CD8-positive, alpha-beta memory T cell (primary cell): ENCODE measurements around the gene LMTK2. TPM values are rescaled to one million over a fixed set of nuclear protein-coding genes. Genes with fewer than 3 reads are reported as not detected.

Experiments used
- CTCF ChIA-PET: fragments of 350-600 bp; sonication (Branson Sonifier 250); formaldehyde crosslinking; loops from one replicate; lab custom pipeline; 2021; ENCODE audit warnings: antibody characterized with exemption; lab: Charles Lee
- POLR2A ChIA-PET: fragments of 350-600 bp; sonication (Branson Sonifier 250); formaldehyde crosslinking; loops from one replicate; lab custom pipeline; 2021; ENCODE audit warnings: antibody characterized with exemption; lab: Charles Lee
- DNase-seq, 5 donors: peaks; one replicate each; pipeline versions ENCODE4 v3.0.0 to v3.0.0-alpha.2; 2020 to 2022; ENCODE audit warnings: mixed read lengths in 1 of 5
- H3K27ac ChIP-seq: one replicate; pipeline ENCODE4 v1.7.0; 2013; ENCODE audit warnings: low read depth, mild to moderate bottlenecking, low read length, moderate library complexity
- H3K27me3 ChIP-seq: 2 replicates; pipeline ENCODE4 v1.7.0; 2013; ENCODE audit warnings: low read length, mild to moderate bottlenecking; ENCODE audit not compliant: insufficient read depth, poor library complexity, severe bottlenecking
- H3K36me3 ChIP-seq: 2 replicates; pipeline ENCODE4 v1.7.0; 2013; ENCODE audit warnings: mild to moderate bottlenecking, low read length, moderate library complexity; ENCODE audit not compliant: insufficient read depth
- H3K4me1 ChIP-seq: 2 replicates; pipeline ENCODE4 v1.7.0; 2013; ENCODE audit warnings: mild to moderate bottlenecking, low read length, moderate library complexity; ENCODE audit not compliant: insufficient read depth
- H3K4me3 ChIP-seq: 2 replicates; pipeline ENCODE4 v1.7.0; 2013; ENCODE audit warnings: mild to moderate bottlenecking, low read length
- H3K9me3 ChIP-seq: 2 replicates; pipeline ENCODE4 v1.7.0; 2013; ENCODE audit warnings: mild to moderate bottlenecking, low read length
- H3K27ac Mint-ChIP-seq, 8 donors: one replicate each; pipeline ENCODE4 v1.8.0; 2020 to 2021; ENCODE audit warnings: mixed read lengths in 8 of 8, mild to moderate bottlenecking in 6 of 8, inconsistent platforms in 3 of 8, moderate library complexity in 3 of 8
- H3K27me3 Mint-ChIP-seq, 2 donors: one replicate each; pipeline ENCODE4 v1.8.0; 2020 to 2021; ENCODE audit warnings: mixed read lengths in 2 of 2, mild to moderate bottlenecking in 1 of 2, moderate library complexity in 1 of 2
- H3K36me3 Mint-ChIP-seq, 3 donors: one replicate each; pipeline ENCODE4 v1.8.0; 2020 to 2021; ENCODE audit warnings: mixed read lengths in 3 of 3, inconsistent platforms in 1 of 3, mild to moderate bottlenecking in 1 of 3
- H3K4me1 Mint-ChIP-seq, 3 donors: one replicate each; pipeline ENCODE4 v1.8.0; 2020 to 2021; ENCODE audit warnings: mixed read lengths in 3 of 3, inconsistent platforms in 1 of 3, mild to moderate bottlenecking in 1 of 3
- H3K4me3 Mint-ChIP-seq, 7 donors: one replicate each; pipeline ENCODE4 v1.8.0; 2020 to 2021; ENCODE audit warnings: mixed read lengths in 7 of 7, mild to moderate bottlenecking in 6 of 7, moderate library complexity in 4 of 7, inconsistent platforms in 2 of 7
- H3K9me3 Mint-ChIP-seq, 5 donors: one replicate each; pipeline ENCODE4 v1.8.0; 2020 to 2022; ENCODE audit warnings: mixed read lengths in 5 of 5, mild to moderate bottlenecking in 3 of 5, moderate library complexity in 2 of 5, inconsistent platforms in 1 of 5
- polyA plus RNA-seq: library from polyadenylated mRNA; unstranded; fragments of 300-500 nt; fragmentation: Illumina TruSeq; gene quantifications from one replicate; pipeline ENCODE4 v1.2.3, GENCODE V29; 2021
- total RNA-seq, 2 experiments: library from RNA; stranded (reverse); gene quantifications; one replicate each; pipeline ENCODE4 v1.2.3, GENCODE V29; 2021

The LMTK2 gene
- total and polyA plus RNA-seq, 3 experiments from 2014 or later, result 4.6 to 17.1 (median 16.0) TPM

DNA sequence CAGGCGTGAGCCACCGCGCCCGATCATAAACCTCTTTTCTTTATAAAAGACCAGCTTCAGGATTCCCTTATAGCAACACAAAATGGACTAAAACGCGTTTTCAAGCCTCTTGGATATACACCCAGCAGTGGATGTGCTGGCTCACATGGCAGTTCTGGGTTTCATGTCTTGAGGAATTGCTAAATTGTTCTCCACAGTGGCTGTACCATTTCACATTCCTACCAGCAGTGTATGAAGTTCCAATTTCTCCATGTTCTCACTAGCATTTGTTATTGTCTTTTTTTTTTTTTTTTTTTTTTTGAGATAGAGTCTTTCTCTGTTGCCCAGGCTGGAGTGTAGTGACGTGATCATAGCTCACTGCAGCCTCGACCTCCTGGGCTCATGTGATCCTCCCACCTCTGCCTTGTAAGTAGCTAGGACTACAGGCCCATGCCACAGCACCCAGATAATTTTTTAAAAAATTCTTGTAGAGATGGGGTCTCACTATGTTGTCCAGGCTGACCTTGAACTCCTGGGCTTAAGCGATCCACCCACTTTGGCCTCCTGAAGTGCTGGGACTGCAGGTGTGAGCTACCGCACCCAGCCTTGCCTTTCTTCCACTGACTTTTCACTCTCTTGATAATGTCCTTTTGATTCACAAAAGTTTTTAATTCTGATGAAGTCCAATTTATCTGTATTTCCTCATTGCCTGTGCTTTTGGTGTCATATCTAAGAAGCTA, 127.9 kb downstream of the LMTK2 start:
- Mint-ChIP-seq H3K27me3 (no peaks in the 10 kb centered on the region), H3K4me1 (no peaks in the 10 kb centered on the region), H3K36me3 (peaks cover 3 to 71% (median 7%) of the 10 kb centered on the region in 3 donors), H3K4me3 (no peak overlapping the region), H3K27ac (peak overlapping the region in 1 of 8 donors; percentile 72), H3K9me3 (no peaks in the 10 kb centered on the region)
- Histone ChIP-seq H3K4me3 (no peak overlapping the region), H3K27ac (no peak overlapping the region), H3K27me3 (no peaks in the 10 kb centered on the region), H3K36me3 (peaks cover 17% of the 10 kb centered on the region), H3K9me3 (no peaks in the 10 kb centered on the region), H3K4me1 (no peaks in the 10 kb centered on the region)
- CTCF ChIA-PET, result interaction anchor here (0.7 kb wide), 1 partner anchor 27 kb away, joined by 5 read pairs; no protein-coding TSS in a partner anchor
- POLR2A ChIA-PET, result no interaction called here
- DNase-seq, result no peak

DNA sequence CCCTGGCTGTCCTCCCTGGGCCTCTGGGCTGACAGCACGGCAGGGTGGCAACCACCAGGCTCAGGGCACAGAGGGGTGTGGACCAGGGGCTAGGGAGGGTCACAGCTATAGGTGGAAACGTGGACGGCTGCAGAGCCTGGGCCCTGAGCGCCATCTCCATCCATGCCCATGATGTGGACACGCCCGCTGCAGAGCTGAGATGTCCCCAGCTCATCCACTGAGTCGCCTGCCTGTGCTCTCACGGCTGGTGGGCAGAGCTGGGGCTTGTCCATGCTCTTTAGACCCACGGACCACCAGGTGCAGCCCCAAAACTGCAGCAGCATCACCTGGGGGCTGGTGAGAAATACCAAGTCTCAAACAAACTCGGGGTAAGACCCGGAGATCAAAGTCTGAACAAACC, 129.2 kb downstream of the LMTK2 start:
- no peak overlapping the region for H3K4me3 ChIP-seq
- ChIA-PET POLR2A (no interaction called here), CTCF (no interaction called here)
- H3K4me1 ChIP-seq, result no peaks in the 10 kb centered on the region
- Mint-ChIP-seq H3K9me3 (no peaks in the 10 kb centered on the region), H3K27me3 (no peaks in the 10 kb centered on the region), H3K27ac (no peak overlapping the region), H3K36me3 (peaks cover 3 to 72% (median 10%) of the 10 kb centered on the region in 3 donors), H3K4me3 (no peak overlapping the region), H3K4me1 (no peaks in the 10 kb centered on the region)
- H3K27ac ChIP-seq, result no peak overlapping the region
- H3K36me3 ChIP-seq, result peaks cover 17% of the 10 kb centered on the region
- no peaks in the 10 kb centered on the region for H3K9me3 ChIP-seq
- H3K27me3 ChIP-seq, result no peaks in the 10 kb centered on the region
- DNase-seq, result no peak

DNA sequence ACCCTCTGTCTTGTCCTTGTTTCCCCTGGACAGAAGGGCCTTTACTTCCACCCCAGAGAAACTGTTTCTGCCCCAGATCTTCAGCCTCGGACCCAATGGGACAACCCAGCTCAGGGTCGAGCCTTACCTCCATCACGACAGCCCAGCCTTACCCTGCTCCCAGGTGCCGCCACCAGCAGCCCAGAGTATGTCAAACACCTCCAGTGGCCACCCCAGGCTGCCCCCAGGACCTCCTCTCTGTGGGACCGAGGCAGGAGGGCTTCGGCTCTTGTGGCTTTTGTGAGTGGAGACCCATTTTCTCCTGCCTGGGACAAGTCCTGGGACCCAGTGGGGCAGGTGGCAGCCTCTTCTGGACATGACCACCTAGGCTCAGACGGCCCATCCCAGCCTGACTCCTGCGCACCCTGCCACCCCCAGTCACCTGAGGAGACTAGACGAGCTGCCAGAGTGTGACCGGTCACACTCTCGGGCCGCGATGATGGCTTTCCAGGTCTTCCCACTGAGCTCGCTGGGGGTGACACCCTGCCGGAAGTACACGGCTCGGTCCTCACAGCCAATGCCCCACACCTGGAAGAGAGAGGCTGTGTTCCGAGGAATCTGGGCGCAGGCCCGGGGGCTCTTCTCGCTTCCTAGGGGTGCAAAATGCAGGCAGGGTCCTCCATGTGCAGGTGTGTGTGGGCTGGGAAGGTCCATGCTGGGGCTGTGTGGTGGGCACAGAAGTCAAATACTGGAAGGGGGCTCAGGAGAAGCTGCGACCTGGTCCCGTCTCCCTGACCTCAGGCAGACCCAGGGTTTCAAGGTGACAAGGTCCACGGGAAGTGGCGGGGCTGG, 129.9 kb downstream of the LMTK2 start:
- H3K27ac ChIP-seq, result no peak overlapping the region
- H3K4me1 ChIP-seq, result no peaks in the 10 kb centered on the region
- H3K9me3 ChIP-seq, result no peaks in the 10 kb centered on the region
- ChIA-PET POLR2A (no interaction called here), CTCF (no interaction called here)
- Mint-ChIP-seq H3K27me3 (no peaks in the 10 kb centered on the region), H3K4me1 (no peaks in the 10 kb centered on the region), H3K36me3 (peaks cover 3 to 75% (median 10%) of the 10 kb centered on the region in 3 donors), H3K9me3 (no peaks in the 10 kb centered on the region), H3K4me3 (no peak overlapping the region), H3K27ac (no peak overlapping the region)
- no peak for DNase-seq
- H3K36me3 ChIP-seq, result peaks cover 17% of the 10 kb centered on the region
- H3K4me3 ChIP-seq, result no peak overlapping the region
- H3K27me3 ChIP-seq, result no peaks in the 10 kb centered on the region

DNA sequence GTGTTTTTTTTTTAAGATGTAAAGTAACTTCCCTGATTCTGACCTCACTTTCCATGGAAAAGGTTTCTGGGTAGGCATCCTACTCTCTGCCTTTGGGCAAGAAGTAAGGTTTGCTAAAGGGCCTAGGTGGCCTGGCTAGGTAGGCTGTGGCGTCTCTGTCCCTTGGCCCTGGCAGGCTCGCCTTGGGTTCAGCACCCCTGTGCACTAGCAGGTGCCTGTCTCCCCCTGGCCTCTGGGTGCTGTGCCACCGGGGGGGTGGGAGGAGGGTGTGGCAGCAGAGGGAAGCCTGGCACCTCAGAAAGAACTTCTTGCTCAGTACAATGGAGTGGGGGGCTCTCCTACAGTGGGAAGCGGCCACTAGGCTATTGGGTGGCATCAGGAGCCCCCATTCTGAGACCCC, 131.4 kb downstream of the LMTK2 start:
- POLR2A ChIA-PET, result no interaction called here
- no peak overlapping the region for H3K27ac Mint-ChIP-seq
- H3K27me3 Mint-ChIP-seq, result no peaks in the 10 kb centered on the region
- no peak for DNase-seq
- Histone ChIP-seq H3K4me3 (no peak overlapping the region), H3K27ac (no peak overlapping the region), H3K27me3 (no peaks in the 10 kb centered on the region), H3K36me3 (peaks cover 13% of the 10 kb centered on the region), H3K4me1 (no peaks in the 10 kb centered on the region), H3K9me3 (no peaks in the 10 kb centered on the region)
- CTCF ChIA-PET, result no interaction called here
- H3K4me3 Mint-ChIP-seq, result no peak overlapping the region
- H3K9me3 Mint-ChIP-seq, result no peaks in the 10 kb centered on the region
- H3K36me3 Mint-ChIP-seq, result peaks cover 3 to 74% (median 10%) of the 10 kb centered on the region in 3 donors
- no peaks in the 10 kb centered on the region for H3K4me1 Mint-ChIP-seq

DNA sequence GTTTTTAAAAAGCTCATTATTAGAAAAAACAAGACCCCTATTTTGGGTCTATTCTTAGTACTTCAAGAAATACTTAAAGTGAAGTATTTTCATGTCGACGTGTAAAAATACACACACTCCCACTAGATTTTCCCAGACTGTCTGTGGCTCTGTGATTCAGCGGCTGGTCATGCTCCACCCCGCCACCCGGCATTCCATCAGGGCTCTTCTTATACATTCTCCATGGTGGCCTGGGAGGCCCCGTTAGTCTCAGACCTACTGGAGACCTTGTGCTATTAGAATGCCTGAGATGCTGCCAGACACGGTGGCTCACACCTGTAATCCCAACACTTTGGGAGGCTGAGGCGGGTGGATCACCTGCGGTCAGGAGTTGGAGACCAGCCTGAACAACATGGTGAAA, 132.3 kb downstream of the LMTK2 start:
- no peak overlapping the region for H3K27ac ChIP-seq
- POLR2A ChIA-PET, result no interaction called here
- no peaks in the 10 kb centered on the region for H3K9me3 Mint-ChIP-seq
- H3K4me3 Mint-ChIP-seq, result no peak overlapping the region
- peaks cover 3 to 72% (median 9%) of the 10 kb centered on the region in 3 donors for H3K36me3 Mint-ChIP-seq
- H3K4me3 ChIP-seq, result no peak overlapping the region
- H3K9me3 ChIP-seq, result no peaks in the 10 kb centered on the region
- CTCF ChIA-PET, result no interaction called here
- DNase-seq, result no peak
- H3K36me3 ChIP-seq, result peaks cover 11% of the 10 kb centered on the region
- no peaks in the 10 kb centered on the region for H3K4me1 ChIP-seq
- H3K27me3 ChIP-seq, result no peaks in the 10 kb centered on the region
- H3K27ac Mint-ChIP-seq, result peak overlapping the region in 1 of 8 donors; percentile 58
- no peaks in the 10 kb centered on the region for H3K27me3 Mint-ChIP-seq
- H3K4me1 Mint-ChIP-seq, result no peaks in the 10 kb centered on the region

DNA sequence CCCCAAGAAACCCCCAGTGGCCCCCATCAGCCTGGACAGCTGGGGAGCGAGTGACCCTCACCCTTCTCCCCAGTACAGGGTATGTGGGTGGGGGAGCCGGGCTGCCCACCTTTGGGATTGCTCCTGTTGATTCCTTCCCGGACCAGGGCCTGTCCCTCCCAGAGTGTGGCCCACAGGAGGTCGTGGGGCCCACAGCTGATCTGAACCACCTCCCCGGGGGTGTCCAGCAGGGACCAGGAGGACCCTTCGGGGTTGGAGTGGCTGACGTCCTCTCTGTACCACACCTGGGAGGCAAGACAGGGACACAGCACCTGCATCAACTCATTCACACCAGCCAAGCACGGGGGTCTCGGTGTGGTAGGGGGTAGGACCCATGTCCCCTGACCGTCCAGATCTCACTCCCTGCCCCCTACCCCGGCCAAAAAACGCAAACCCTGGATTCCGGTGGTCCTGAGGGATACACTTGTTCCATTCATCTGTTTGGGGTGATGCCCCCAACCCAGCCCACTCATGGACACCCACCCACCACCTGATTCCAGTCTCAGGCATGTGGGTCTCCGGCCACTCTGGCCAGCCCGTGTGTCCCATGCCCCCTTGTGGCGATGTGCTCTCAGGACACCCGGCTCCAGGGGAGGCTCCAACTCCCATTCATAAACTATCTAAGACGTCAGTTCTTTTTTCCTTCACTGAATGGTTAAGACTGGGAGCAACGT, 134.5 kb downstream of the LMTK2 start:
- ChIA-PET CTCF (interaction anchor here (1.0 kb wide), 1 partner anchor 219 kb away, joined by 3 read pairs; no protein-coding TSS in a partner anchor), POLR2A (no interaction called here)
- H3K36me3 Mint-ChIP-seq, result peaks cover 3 to 77% (median 7%) of the 10 kb centered on the region in 3 donors

DNA sequence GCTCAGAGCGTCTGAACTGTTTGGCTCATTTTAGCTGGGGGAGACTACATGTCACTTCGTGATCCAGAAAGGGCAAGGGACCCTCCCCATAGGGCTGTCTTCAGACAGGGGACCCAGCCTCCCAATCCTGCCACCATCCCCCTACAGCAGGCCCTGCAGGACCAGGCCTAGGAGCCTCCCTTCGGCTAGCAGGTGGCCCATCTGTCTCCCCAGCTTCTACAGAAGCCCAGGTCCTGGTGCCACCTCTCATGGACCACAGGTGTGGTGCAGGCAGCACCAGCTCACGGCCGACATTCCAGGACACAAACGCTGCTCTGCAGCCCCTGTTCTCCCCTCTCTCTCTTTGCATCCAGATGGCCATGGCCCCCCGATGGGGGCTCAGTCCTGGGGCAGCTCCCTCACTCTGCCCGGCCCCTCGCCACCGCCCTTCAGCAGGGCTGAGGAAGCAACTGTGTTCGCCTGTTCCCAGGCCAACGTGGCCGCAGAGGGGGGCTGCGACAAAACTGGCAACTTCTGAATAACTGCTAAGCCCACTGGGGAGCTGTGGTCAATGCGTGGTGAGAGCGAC, 135.1 kb downstream of the LMTK2 start:
- H3K27ac ChIP-seq, result no peak overlapping the region
- Mint-ChIP-seq H3K27ac (peak overlapping the region in 1 of 8 donors; percentile 64), H3K4me3 (no peak overlapping the region), H3K27me3 (no peaks in the 10 kb centered on the region), H3K4me1 (peaks cover 0 to 6% (median 0%) of the 10 kb centered on the region in 3 donors), H3K9me3 (no peaks in the 10 kb centered on the region), H3K36me3 (peaks cover 3 to 72% (median 7%) of the 10 kb centered on the region in 3 donors)
- peaks cover 17% of the 10 kb centered on the region for H3K36me3 ChIP-seq
- no peak overlapping the region for H3K4me3 ChIP-seq
- no peak for DNase-seq
- CTCF ChIA-PET, result interaction anchor here (1.0 kb wide), 1 partner anchor 220 kb away, joined by 3 read pairs; no protein-coding TSS in a partner anchor
- no peaks in the 10 kb centered on the region for H3K4me1 ChIP-seq
- no peaks in the 10 kb centered on the region for H3K9me3 ChIP-seq
- POLR2A ChIA-PET, result no interaction called here
- no peaks in the 10 kb centered on the region for H3K27me3 ChIP-seq

More for the DNA sequence above, 134.5 kb downstream of the LMTK2 start:
- Histone ChIP-seq H3K9me3 (no peaks in the 10 kb centered on the region), H3K4me3 (no peak overlapping the region), H3K4me1 (no peaks in the 10 kb centered on the region), H3K36me3 (peaks cover 17% of the 10 kb centered on the region), H3K27ac (no peak overlapping the region), H3K27me3 (no peaks in the 10 kb centered on the region)
- DNase-seq, result peak in 1 of 5 donors; percentile 22
- H3K27ac Mint-ChIP-seq, result peak overlapping the region in 1 of 8 donors; percentile 64
- no peak overlapping the region for H3K4me3 Mint-ChIP-seq
- H3K9me3 Mint-ChIP-seq, result no peaks in the 10 kb centered on the region
- H3K4me1 Mint-ChIP-seq, result peaks cover 0 to 6% (median 0%) of the 10 kb centered on the region in 3 donors
- H3K27me3 Mint-ChIP-seq, result no peaks in the 10 kb centered on the region
